K562 (cell line): ENCODE results near the gene PIP4K2A.

Experiments used
- MLX ChIP-seq, 2 experiments: fragments of 450-650 bp in 1 of 2; sonication (generic) in 1 of 2; formaldehyde crosslinking; conservative IDR thresholded peaks; 2 replicates each; pipeline versions ENCODE4 v1.4.0 to v1.8.1; 2020 to 2022; ENCODE audit warnings: mild to moderate bottlenecking in 1 of 2, missing genetic modification reagents in 1 of 2
- NFE2L1 ChIP-seq: fragments of 450-650 bp; IDR thresholded peaks from 2 replicates; pipeline ENCODE4 v1.6.1; 2016; ENCODE audit warnings: missing genetic modification characterization, low read depth, mild to moderate bottlenecking, missing compliant biosample characterization, moderate library complexity, borderline replicate concordance
- NONO ChIP-seq, 2 experiments: fragments of 200-400 bp in 1 of 2; fragments of 450-650 bp in 1 of 2; formaldehyde crosslinking in 1 of 2; IDR thresholded peaks; 2 replicates each; pipeline ENCODE4 v1.6.1; 2017; ENCODE audit warnings: low read depth in 2 of 2, mild to moderate bottlenecking in 2 of 2, moderate library complexity in 2 of 2, low read length in 1 of 2
- RCOR1 ChIP-seq, 2 experiments: IDR thresholded peaks; 2 replicates each; pipeline ENCODE4 v1.6.1; 2012; ENCODE audit warnings: low read depth in 2 of 2, low read length in 2 of 2, borderline replicate concordance in 1 of 2, improper control_type of control experiment in 1 of 2
- TEAD4 ChIP-seq, 2 experiments: sonication (generic) in 1 of 2; formaldehyde crosslinking in 1 of 2; IDR thresholded peaks; 2 replicates each; pipeline versions ENCODE4 v1.6.1 to v1.8.0; 2012 to 2022; ENCODE audit warnings: borderline replicate concordance in 1 of 2, inconsistent platforms in 1 of 2, low read length in 1 of 2, mild to moderate bottlenecking in 1 of 2, missing genetic modification reagents in 1 of 2
- TF ChIP-seq, protein P1 (sequence below), 3 experiments: fragments of 200-800 bp in 1 of 3; sonication (Bioruptor generic) in 1 of 3; sonication (generic) in 1 of 3; formaldehyde crosslinking in 1 of 3; IDR thresholded peaks; 2 replicates each; pipeline versions ENCODE4 v1.6.1 to v1.8.0; 2016 to 2022; ENCODE audit warnings: mild to moderate bottlenecking in 2 of 3, missing compliant biosample characterization in 2 of 3, missing genetic modification characterization in 2 of 3, missing genetic modification reagents in 1 of 3
- TF ChIP-seq, protein P2 (sequence below): sonication (generic); formaldehyde crosslinking; IDR thresholded peaks from 2 replicates; pipeline ENCODE4 v1.8.0; 2022; ENCODE audit warnings: mild to moderate bottlenecking, missing genetic modification reagents

GRCh38 chr10:22626784-22627183 is 87.6 kb downstream of the PIP4K2A start:
- no peak for TF ChIP-seq MLX (CRISPR knock-in tag; conservative IDR thresholded peaks at IDR 0.05)
- TF ChIP-seq, protein P1, sequence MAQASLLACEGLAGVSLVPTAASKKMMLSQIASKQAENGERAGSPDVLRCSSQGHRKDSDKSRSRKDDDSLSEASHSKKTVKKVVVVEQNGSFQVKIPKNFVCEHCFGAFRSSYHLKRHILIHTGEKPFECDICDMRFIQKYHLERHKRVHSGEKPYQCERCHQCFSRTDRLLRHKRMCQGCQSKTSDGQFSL (CRISPR knock-in tag; IDR thresholded peaks at IDR 0.05) = no peak
- TF ChIP-seq, protein P1 (tag; IDR thresholded peaks at IDR 0.05) = no peak
- no peak for TF ChIP-seq NONO (IDR thresholded peaks at IDR 0.05; ENCODE audit: low read depth in 2 of 2, low read length in 1 of 2)
- no peak for TF ChIP-seq TEAD4 (IDR thresholded peaks at IDR 0.05; ENCODE audit: low read length)
- TF ChIP-seq TEAD4 (CRISPR knock-in tag; IDR thresholded peaks at IDR 0.05; ENCODE audit: borderline replicate concordance) = no peak
- no peak for TF ChIP-seq NFE2L1 (tag)
- TF ChIP-seq, protein P2, sequence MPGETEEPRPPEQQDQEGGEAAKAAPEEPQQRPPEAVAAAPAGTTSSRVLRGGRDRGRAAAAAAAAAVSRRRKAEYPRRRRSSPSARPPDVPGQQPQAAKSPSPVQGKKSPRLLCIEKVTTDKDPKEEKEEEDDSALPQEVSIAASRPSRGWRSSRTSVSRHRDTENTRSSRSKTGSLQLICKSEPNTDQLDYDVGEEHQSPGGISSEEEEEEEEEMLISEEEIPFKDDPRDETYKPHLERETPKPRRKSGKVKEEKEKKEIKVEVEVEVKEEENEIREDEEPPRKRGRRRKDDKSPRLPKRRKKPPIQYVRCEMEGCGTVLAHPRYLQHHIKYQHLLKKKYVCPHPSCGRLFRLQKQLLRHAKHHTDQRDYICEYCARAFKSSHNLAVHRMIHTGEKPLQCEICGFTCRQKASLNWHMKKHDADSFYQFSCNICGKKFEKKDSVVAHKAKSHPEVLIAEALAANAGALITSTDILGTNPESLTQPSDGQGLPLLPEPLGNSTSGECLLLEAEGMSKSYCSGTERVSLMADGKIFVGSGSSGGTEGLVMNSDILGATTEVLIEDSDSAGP (CRISPR knock-in tag) = no peak
- no peak for TF ChIP-seq RCOR1 (IDR thresholded peaks at IDR 0.05; ENCODE audit: borderline replicate concordance in 1 of 2, low read depth in 2 of 2, low read length in 2 of 2)
